Neutrophil (primary cell): Measurements from ENCODE around the gene SHC2.
"Not testable (repeated sequence)": the region's sequence is repeated elsewhere in the genome, so short reads cannot be mapped to it uniquely, and the experiment has no call there.

Experiments
- H3K27ac ChIP-seq: fragments of 200-600 bp; sonication (generic); 2 replicates; pipeline ENCODE4 v1.5.1; 2016; ENCODE audit warnings: mild to moderate bottlenecking, moderate library complexity
- H3K27me3 ChIP-seq: fragments of 200-600 bp; sonication (generic); 2 replicates; pipeline ENCODE4 v1.6.0; 2016; ENCODE audit warnings: mild to moderate bottlenecking
- H3K36me3 ChIP-seq: fragments of 200-600 bp; sonication (generic); 2 replicates; pipeline ENCODE4 v1.5.1; 2017
- H3K4me1 ChIP-seq, 2 experiments: fragments of 200-600 bp in 1 of 2; sonication (generic) in 1 of 2; 1 replicate in 1 of 2; 2 replicates in 1 of 2; pipeline versions ENCODE4 v1.5.1 to v1.6.1; 2013 to 2016; ENCODE audit warnings: low read depth in 1 of 2, low read length in 1 of 2, mild to moderate bottlenecking in 1 of 2, moderate library complexity in 1 of 2; ENCODE audit not compliant: control insufficient read depth in 1 of 2, insufficient read depth in 1 of 2
- H3K4me3 ChIP-seq, 2 experiments: fragments of 200-600 bp in 1 of 2; sonication (generic) in 1 of 2; 1 replicate in 1 of 2; 2 replicates in 1 of 2; pipeline ENCODE4 v1.5.1; 2013 to 2016; ENCODE audit warnings: low read depth in 1 of 2, low read length in 1 of 2, mild to moderate bottlenecking in 1 of 2, moderate library complexity in 1 of 2
- H3K9me3 ChIP-seq: fragments of 200-600 bp; sonication (generic); 2 replicates; pipeline ENCODE4 v1.5.1; 2016
- CTCF ChIP-seq: fragments of 200-600 bp; sonication (generic); IDR thresholded peaks from 2 replicates; pipeline ENCODE4 v1.5.1; 2016; ENCODE audit warnings: antibody characterized with exemption

The SHC2 gene

DNA sequence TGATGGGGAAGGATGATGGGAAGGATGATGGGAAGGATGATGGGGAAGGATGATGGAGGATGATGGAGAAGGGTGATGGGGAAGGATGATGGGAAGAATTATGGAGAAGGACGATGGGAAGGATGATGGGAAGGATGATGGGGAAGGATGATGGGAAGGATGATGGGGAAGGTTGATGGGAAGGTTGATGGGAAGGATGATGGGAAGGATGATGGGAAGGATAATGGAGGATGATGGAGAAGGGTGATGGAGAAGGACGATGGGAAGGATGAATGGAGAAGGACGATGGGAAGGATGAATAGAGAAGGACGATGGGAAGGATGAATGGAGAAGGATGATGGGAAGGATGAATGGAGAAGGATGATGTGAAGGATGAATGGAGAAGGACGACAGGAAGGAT lies 65.4 kb downstream of the SHC2 start:
- Histone ChIP-seq H3K27ac (no peak overlapping the region), H3K4me1 (no peaks in the 10 kb centered on the region), H3K36me3 (no peaks in the 10 kb centered on the region), H3K9me3 (no peaks in the 10 kb centered on the region), H3K27me3 (peaks cover under 1% of the 10 kb centered on the region), H3K4me3 (no peak overlapping the region)
- no peak for TF ChIP-seq CTCF

DNA sequence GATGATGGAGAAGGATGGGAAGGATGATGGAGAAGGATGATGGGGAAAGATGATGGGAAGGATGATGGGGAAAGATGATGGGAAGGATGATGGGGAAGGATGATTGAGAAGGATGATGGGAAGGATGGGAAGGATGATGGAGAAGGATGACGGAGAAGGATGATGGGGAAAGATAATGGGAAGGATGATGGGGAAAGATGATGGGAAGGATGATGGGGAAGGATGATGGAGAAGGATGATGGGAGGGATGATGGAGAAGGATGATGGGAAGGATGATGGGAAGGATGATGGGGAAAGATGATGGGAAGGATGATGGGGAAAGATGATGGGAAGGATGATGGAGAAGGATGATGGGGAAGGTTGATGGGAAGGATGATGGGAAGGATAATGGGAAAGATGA lies 66.0 kb downstream of the SHC2 start:
- H3K27me3 ChIP-seq, H3K4me3 ChIP-seq, H3K9me3 ChIP-seq, H3K27ac ChIP-seq, H3K4me1 ChIP-seq, H3K36me3 ChIP-seq: not testable (repeated sequence)

- H3K36me3 ChIP-seq, H3K9me3 ChIP-seq, H3K4me3 ChIP-seq, H3K4me1 ChIP-seq, H3K27ac ChIP-seq: not testable (repeated sequence)
- H3K27me3 ChIP-seq = peaks cover 15% of the 10 kb centered on the region
Observed at GRCh38 chr19:393560-393959, 67.3 kb downstream of the SHC2 start.

- Histone ChIP-seq H3K9me3 (no peaks in the 10 kb centered on the region), H3K4me3 (no peak overlapping the region), H3K27ac (no peak overlapping the region), H3K36me3 (no peaks in the 10 kb centered on the region), H3K27me3 (peaks cover 23% of the 10 kb centered on the region), H3K4me1 (no peaks in the 10 kb centered on the region)
- no peak for TF ChIP-seq CTCF
Observed at GRCh38 chr19:392375-392970, 68.4 kb downstream of the SHC2 start.

GRCh38 chr19:391726-392374 lies 69.0 kb downstream of the SHC2 start:
- no peaks in the 10 kb centered on the region for H3K9me3 ChIP-seq
- no peak for TF ChIP-seq CTCF

GRCh38 chr19:391207-391557 lies 69.7 kb downstream of the SHC2 start:
- Histone ChIP-seq H3K4me1 (no peaks in the 10 kb centered on the region), H3K27me3 (peaks cover 29% of the 10 kb centered on the region), H3K36me3 (no peaks in the 10 kb centered on the region), H3K4me3 (no peak overlapping the region), H3K9me3 (no peaks in the 10 kb centered on the region), H3K27ac (no peak overlapping the region)
- no peak for TF ChIP-seq CTCF

More at GRCh38 chr19:391726-392374, 69.0 kb downstream of the SHC2 start:
- Histone ChIP-seq H3K4me1 (no peaks in the 10 kb centered on the region), H3K27me3 (peaks cover 25% of the 10 kb centered on the region), H3K36me3 (no peaks in the 10 kb centered on the region), H3K4me3 (no peak overlapping the region), H3K27ac (no peak overlapping the region)
